Fibroblast of pulmonary artery (primary cell): ENCODE data around the gene PSMA7.

Experiments
- DNase-seq: peaks from one replicate; pipeline ENCODE4 v3.0.0-alpha.2; 2010; ENCODE audit warnings: low read depth
- H3K4me3 ChIP-seq: replicated peaks from 2 replicates; pipeline ENCODE4 v1.5.1; 2011; ENCODE audit warnings: low read depth, mild to moderate bottlenecking, control low read depth, low read length, moderate library complexity
- TF ChIP-seq, protein P1 (sequence below): IDR thresholded peaks from 2 replicates; pipeline ENCODE4 v1.5.1; 2011; ENCODE audit warnings: mild to moderate bottlenecking, control low read depth, low read length, inconsistent platforms; ENCODE audit errors: missing control alignments

Gene PSMA7

DNA sequence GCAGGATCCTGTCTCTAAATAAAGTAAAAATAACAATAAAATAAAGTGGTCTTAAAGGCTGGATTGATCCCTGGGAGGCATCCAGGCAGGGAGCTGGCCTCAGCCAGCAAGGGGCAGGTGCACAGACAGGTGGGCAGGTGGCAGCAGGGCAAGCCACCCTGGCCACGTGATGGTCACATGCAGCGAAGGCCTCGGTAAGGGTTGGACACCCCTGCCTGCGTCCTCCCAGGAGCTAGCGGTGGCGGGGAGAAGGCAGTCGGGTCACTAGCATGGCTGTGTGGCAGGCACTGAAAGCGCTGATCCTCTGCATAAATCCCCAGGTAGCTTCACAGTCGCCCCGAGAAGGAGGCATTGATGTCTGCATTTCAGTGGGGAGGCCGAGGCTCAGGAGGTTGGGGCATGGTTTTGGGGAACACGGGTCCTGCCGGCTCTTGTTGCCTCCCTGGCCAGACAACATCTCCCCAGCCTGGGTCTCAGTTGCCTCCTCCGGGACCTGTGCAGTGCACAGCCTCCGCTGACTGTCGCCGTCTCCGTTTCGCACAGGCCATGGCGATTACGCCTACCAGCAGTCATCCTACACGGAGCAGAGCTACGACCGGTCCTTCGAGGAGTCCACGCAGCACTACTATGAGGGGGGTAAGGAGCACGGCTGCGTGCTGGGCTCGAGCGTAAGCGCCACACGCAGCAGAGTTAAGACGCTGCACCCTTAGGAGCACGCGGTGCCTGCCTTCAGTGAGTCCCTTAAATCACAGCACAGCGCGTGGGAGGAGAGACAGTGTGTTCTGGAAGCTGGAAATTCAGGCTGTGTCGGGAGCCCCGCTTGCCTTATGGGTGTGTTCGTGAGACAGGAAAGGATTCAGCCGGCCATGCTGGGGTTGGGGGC, 21.9 kb upstream of the PSMA7 start:
- TF ChIP-seq, protein P1, sequence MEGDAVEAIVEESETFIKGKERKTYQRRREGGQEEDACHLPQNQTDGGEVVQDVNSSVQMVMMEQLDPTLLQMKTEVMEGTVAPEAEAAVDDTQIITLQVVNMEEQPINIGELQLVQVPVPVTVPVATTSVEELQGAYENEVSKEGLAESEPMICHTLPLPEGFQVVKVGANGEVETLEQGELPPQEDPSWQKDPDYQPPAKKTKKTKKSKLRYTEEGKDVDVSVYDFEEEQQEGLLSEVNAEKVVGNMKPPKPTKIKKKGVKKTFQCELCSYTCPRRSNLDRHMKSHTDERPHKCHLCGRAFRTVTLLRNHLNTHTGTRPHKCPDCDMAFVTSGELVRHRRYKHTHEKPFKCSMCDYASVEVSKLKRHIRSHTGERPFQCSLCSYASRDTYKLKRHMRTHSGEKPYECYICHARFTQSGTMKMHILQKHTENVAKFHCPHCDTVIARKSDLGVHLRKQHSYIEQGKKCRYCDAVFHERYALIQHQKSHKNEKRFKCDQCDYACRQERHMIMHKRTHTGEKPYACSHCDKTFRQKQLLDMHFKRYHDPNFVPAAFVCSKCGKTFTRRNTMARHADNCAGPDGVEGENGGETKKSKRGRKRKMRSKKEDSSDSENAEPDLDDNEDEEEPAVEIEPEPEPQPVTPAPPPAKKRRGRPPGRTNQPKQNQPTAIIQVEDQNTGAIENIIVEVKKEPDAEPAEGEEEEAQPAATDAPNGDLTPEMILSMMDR = no peak
- H3K4me3 ChIP-seq = no peak overlapping the region
- no peak for DNase-seq

- no peak for DNase-seq
- no peak overlapping the region for H3K4me3 ChIP-seq
- TF ChIP-seq, protein P1 = no peak
Observed at GRCh38 chr20:62163986-62164762, 21.0 kb upstream of the PSMA7 start.

- TF ChIP-seq, protein P1 = no peak
- no peak overlapping the region for H3K4me3 ChIP-seq
- no peak for DNase-seq
Observed at GRCh38 chr20:62163485-62163865, 20.3 kb upstream of the PSMA7 start.

DNA sequence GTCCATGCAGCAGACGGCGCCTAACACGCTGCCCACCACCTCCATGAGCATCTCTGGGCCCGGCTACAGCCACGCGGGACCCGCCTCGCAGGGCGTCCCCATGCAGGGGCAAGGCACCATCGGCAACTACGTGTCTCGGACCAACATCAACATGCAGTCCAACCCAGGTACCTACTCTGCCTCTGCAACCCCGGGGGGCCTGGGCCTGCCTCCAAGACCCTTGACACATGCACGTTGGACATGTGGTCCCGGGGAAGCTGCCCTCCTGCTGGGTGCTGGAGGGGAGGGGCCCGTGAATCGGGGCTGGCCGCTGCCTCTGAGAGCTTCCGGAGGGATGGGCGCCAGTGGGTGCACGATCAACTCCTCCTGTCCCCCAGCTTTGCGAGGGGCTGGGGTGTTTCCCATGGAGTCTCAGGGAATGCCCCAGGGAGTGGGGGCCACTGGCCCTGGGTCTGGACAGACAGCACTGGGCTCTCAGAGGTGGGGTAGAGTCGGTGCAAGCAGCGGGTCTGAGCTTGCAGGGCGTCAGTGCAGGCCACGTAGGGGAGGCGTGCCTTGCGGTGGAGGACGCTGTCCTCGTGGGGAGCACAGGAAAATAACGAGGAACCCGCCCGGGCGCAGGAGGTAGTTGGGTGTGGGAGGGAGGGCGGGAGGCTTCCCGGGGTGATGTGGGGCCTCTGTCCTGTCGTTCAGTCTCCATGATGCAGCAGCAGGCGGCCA, 19.7 kb upstream of the PSMA7 start:
- TF ChIP-seq, protein P1 = no peak
- H3K4me3 ChIP-seq = no peak overlapping the region
- DNase-seq = no peak

GRCh38 chr20:62161347-62161746, 18.2 kb upstream of the PSMA7 start:
- TF ChIP-seq, protein P1 = no peak
- H3K4me3 ChIP-seq = no peak overlapping the region
- peak; percentile 80 for DNase-seq

GRCh38 chr20:62160876-62161275, 17.7 kb upstream of the PSMA7 start:
- no peak overlapping the region for H3K4me3 ChIP-seq
- no peak for DNase-seq
- TF ChIP-seq, protein P1 = no peak
